Stimulated activated CD8-positive, alpha-beta memory T cell treated with anti-CD3 and anti-CD28 coated beads, Interleukin-12 subunit alpha, Interleukin-12 subunit beta, amount 100 ng/mL, for 24 hours (primary cell): ENCODE measurements around the gene ANGPTL2.

Source experiments
- DNase-seq: peaks from one replicate; pipeline ENCODE4 v3.0.0-alpha.2; 2020; ENCODE audit errors: extremely low read depth

ANGPTL2 gene

DNA sequence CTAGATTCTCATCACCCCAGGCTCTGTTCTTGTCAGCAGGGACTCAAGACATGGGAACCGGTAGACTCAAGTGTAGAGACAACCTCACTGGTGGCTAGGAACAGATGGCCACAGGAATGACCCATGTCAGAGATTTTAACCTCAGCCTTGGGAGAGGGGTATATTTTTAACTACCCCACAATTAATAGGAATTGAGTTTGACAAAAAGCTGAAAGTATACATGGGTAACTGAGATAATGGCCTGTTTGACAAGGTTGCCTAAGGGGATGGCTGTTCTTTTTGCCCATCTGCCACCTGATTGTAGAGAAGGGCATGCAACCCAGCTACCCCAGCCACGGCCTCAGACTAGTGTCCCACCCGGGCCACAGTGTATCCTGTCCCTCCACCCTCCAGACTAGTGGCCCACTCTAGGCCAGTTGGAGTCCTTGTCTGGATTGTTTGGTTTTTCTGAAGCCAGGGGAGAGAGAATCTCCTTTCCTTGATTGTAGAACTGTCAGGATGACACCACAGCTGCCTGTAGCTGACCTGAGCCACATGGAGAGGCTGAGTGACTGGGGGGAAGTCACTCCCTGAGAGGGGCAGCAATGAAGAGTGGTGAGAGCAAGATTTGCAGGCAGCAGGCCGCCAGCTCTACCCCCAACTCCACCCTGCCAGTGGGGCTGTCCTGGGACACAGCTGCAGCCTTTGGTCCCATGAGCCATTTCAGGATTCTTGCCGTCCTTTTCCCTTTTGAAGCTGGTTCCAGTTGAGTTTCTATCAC, 14.6 kb upstream of the ANGPTL2 start:
- DNase-seq, result no peak

DNA sequence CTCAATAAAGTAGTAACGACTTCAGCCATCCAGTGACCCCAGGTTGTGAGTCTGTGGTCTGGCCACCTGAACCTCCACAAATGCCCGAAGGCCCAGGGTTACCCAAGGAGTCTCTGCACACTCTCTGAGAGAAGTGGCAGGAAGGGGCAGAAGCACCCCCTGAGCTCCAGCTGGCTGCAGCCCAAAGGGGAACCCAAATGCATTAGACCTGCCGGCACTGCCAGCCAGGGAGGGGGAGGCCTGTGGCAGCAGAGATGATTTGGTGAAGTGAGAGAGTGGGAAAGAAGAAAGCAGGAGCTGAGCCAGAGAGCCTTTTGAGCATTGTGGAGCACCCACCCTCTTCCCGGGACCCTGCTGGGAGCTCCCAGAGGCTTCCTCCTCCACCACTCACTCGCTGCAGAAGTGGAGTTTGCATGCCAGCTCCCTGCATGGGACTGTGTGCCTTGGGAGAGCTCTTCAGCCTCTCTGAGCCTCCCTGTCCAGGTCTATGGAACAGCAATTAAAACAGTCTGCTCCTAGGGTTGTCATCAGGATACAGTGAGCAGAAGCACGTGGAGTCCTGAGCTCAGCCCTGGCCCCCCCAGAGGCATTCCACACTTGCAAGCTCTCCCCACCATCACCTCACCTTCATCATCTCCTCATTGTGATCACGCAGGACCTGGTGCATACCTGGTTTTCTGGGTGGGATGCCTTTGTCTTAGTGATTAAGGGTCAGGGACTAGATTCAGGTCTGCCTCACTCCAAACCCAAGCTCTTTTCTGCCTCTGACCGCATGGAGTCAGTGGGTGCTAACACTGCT, 13.8 kb upstream of the ANGPTL2 start:
- DNase-seq, result no peak

DNA sequence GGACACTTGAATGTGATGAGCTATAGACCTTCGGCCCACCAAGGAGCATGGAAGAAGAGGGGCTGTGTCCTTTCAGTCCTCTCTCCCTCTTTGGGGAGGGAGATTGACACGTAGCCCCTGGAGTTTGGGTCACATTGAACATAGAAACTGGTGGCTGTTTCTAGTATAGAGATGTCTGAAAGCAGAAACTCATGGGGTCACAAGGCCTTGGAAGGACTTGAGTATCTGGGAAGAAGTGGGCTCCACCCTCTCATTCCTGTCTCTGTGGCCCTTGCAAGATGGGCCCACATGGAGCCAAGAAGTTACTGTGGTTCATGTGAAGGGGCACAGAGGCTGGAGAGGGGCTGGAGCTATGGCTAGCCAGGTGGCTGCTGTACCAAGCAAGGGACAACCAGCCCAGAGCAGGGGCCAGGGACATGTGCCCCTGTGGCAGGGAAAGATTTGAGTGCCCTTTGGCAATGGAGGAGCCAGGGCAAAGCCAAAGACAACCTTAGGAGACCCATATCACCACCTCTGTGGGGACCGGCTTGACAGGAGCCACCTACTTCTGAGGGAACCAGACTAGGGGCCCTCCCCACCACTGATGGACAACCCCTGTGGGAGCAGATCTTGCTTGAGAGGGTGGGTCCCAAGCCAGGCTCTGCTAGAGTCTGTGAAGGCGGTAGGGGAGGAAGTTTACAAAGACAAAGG, 12.8 kb upstream of the ANGPTL2 start:
- no peak for DNase-seq

DNA sequence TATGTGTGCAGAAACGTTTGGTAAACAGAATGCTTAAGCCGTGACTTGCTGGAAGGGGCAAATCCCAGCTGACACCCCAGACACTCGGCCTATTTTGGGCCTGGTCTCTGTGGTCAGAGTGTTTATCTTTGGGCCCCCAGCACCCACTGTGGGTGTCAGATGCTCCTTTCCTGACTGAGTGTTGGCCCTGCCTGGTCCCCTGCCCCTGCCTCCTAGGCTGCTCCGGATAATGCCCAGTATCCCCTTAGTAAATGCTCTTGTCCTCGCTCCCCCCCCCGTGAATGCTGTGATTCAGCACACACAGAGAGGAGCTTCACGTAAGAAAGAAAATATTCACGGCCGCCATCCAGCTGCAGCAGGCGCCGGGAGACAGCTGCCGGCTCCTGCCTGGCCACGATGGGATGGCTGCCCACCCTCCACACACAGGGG, 11.3 kb upstream of the ANGPTL2 start:
- DNase-seq, result no peak

- no peak for DNase-seq
Observed at GRCh38 chr9:127132921-127133647, 10.6 kb upstream of the ANGPTL2 start.

GRCh38 chr9:127132375-127132774, 9.9 kb upstream of the ANGPTL2 start:
- DNase-seq, result no peak

DNA sequence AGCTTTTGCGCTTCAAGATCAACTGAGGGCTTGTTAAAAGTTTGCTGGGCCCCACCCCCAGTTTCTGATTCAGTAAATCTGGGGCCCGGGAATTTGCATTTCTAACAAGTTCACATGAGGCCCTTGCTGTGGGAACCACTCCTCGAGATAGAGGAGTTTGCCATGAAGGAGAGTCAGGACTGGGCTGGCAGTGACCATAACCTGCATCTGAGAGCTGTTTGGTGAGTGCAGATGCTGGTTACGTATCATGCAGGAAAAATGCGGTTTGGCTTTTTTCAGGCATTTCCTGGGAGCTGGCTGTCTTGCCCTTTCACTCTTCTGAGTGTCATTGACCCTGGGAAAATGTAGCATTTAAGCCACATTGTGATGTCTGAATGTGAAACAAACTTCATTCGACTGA, 9.4 kb upstream of the ANGPTL2 start:
- DNase-seq, result no peak

GRCh38 chr9:127130661-127131538, 8.5 kb upstream of the ANGPTL2 start:
- DNase-seq, result no peak

- DNase-seq, result no peak
Observed at GRCh38 chr9:127130235-127130634, 7.8 kb upstream of the ANGPTL2 start.

- DNase-seq, result no peak
Observed at GRCh38 chr9:127129718-127130085, 7.3 kb upstream of the ANGPTL2 start.

DNA sequence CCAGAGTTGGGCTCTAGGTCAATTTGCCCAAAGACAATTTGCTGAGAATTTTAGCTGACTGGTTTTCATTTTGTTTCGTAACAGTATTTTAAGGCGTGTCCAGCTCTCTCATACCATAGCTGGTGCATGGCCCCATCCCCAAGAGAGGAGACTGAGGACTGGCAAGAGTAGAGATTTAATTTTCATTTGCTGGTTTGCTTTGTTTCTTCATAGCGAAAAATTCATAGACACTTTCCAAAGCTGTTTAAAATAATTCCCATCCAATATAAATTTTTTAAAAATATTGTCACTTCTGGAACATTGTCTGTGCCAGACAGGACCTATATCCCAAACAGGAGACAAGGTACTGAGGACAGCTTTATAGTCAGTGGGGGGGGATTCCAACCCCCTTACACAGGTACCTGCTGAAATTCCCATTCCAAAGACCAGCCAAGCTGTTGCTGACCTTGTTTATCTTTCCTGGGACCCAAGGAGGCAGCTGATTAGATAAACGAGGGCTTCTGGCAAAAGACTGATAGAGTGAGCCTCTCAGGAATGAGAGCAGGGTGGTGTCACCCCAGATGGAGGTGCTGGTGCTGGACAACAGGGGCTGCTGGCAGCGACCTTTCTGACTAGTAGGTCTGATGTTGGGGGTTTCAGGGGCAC, 6.8 kb upstream of the ANGPTL2 start:
- DNase-seq, result no peak

DNA sequence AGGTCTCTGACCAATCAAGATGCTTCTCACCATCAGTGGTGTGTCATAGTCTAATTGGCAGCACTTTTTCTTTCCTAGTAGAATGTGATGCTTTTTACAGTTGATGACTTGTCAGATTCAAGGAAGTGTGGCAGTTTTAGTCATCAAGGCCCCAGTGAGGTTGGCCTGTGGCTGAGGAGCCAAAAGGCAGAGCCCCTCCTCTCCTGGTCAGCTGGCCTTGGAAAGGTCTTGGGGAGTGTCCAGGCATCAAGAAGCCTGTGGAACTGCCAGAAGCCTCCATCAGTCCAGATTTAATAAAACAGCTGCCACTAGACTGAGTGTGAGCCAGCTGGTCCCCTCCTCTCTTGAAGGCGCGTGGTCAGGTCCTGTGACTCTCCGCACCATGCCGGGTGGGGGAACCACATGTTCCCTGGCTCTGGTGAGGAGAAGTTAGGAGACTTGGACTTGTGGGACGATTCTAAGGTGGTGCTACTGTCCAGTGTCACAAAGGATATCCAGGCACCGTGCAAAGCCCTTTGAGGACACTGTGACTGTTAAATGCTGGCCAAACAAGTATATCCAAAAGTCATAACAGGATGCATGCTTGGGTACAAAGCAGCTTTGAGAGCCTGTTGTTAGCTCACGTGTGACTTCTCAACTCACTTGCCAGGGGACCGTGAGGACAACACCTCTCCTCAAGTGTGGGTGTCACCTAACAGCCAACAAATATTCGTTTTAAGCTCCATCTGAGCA, 6.1 kb upstream of the ANGPTL2 start:
- DNase-seq, result no peak

- no peak for DNase-seq
Observed at GRCh38 chr9:127126971-127127370, 4.5 kb upstream of the ANGPTL2 start.

- no peak for DNase-seq
Observed at GRCh38 chr9:127124792-127125191, 2.4 kb upstream of the ANGPTL2 start.

GRCh38 chr9:127124111-127124531, 1.7 kb upstream of the ANGPTL2 start:
- no peak for DNase-seq

DNA sequence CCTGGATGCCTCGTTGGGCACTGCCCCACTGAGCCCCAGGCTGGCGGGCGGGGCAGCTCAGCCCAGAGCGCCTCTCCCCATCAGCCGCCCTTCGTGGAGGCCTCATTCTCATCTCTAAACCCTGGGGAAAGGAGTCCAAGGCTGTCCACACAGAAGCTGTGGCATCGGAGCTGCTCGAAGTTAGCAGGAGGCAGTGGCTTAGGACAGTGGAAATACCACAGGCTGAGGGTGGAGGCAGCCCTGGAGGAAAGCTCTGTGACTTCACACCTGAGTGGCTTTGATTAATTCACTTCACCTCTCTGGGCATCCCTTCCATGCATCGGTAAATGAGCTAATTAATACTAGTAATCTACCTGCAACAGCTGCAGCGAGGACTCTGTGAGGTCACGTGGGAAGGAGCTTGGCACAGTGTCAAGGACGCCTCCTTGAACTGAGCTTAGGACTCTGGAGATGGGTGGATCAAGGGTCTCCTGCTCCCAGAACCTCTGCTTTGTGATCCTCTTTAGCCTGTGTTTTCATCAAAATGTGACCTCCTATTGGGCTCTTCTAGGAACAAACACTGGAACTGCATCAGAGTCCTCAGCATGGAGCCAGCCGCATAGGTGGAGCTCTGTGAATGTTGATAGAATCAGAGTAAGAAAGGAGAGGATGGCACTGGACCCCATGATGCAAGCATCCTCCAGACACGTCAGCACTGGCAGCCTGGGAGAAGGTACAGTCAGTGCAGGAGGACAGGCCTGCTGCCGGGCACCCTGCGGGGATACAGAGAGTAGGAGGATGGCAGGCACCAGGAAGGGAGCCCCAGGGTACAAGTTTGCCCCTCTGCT, 842 bp upstream of the ANGPTL2 start:
- DNase-seq, result no peak

- DNase-seq, result no peak
Observed at GRCh38 chr9:127121628-127122175, 733 bp downstream of the ANGPTL2 start.

- no peak for DNase-seq
Observed at GRCh38 chr9:127119320-127119709, 3.1 kb downstream of the ANGPTL2 start.
